HG03066 (cell line): ENCODE results near the gene GFRA1.
"Not testable (repeated sequence)": the region's sequence is repeated elsewhere in the genome, so short reads cannot be mapped to it uniquely, and the experiment has no call there.

ENCODE experiments used
- ATAC-seq: cut with Tn5 transposase; IDR thresholded peaks from one replicate; pipeline ENCODE4 v1.9.1; 2021; ENCODE audit warnings: low read depth; ENCODE audit not compliant: unreplicated experiment

GFRA1 gene

DNA sequence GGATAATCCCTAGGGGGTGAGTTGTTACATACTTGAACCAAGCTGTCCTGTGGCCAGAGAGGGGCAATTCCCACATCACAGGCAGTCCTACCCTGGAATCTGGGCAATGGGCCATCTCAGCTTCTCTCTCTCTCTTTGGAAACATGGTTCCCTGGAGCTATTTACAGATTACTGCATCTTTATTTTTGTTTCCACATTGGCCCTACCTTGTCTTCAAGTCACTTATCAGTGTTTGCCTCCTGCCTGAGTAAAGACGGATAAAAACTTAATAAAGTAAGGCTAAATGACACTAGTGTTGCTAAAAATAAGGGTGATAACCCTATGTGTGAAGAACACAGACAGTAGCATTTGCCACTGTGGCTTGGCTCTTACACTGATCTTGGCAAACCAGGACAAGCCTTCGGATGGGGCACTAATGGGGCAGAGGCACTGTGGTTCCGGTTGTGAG, 228.2 kb downstream of the GFRA1 start:
- ATAC-seq = no peak

DNA sequence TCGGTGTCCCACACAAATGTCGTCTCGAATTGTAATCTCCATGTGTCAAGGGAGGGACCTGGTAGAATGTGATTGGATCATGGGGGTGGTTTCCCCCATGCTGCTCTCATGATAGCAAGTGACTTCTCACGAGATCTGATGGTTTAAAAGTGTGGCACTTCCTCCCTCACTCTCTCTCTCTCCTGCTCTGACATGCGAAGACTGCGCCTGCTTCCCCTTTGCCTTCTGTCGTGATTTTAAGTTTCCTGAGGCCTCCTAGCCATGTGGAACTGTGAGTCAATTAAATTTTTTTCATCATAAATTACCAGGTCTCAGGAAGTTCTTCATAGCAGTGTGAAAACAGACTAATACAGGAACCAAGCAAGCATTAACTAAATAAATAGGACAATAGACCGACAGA, 229.1 kb downstream of the GFRA1 start:
- no peak for ATAC-seq

DNA sequence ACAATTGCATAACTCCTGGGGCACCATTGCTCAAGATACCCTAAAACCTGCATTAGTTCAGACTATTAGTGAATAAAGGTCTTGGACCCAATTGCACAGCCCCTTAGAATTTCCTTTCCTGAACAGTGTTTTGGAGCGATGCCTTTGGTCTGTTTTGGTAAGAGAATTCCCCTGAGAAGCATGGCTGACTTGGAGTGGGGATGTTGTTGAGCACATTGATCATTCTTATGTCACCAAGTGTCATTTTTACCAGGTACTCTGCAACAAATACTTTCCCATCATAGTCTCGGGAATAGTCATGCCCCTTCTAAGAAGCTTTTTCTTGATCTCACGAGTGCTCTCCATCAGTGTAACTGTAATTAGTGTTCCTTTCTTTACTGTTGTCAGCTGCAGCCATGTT, 229.7 kb downstream of the GFRA1 start:
- no peak for ATAC-seq

DNA sequence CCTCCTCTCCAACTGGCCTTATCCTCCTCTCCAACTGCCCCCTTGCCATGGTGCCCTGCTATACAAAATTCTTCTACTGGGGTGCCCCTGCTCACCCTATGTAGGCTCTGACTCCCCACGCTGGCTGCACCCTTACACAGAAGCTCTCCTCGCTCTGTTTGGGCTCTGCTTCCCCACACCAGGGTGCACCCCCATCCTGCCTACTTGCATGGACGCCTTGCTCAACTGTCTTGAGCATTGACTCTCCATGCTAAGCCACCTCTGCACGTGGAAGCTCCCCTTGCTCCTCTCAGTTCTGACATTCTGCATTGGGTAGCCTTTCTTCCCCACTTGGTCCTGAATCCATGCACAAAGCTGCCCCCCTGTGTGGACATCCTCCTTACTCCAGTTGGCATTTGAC, 231.1 kb downstream of the GFRA1 start:
- ATAC-seq = no peak

DNA sequence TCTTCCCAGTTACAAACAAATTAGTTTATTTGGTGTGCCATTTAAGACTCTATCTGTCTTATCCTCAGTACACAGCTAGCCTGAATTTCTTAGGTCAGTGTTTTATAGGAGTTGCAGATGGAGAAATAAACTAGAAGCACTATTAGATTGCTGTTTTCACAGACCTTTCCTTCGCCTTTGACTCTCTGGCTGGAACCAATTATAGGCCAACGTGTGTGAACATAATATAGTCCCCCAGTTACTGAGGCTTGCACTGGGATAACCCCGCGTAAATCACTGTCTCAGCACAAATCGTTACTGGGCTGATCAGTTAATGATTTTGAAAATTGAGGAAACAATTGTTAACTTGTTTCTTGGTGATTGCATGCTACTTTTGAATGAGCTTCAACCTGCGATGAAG, 233.4 kb downstream of the GFRA1 start:
- ATAC-seq = no peak

DNA sequence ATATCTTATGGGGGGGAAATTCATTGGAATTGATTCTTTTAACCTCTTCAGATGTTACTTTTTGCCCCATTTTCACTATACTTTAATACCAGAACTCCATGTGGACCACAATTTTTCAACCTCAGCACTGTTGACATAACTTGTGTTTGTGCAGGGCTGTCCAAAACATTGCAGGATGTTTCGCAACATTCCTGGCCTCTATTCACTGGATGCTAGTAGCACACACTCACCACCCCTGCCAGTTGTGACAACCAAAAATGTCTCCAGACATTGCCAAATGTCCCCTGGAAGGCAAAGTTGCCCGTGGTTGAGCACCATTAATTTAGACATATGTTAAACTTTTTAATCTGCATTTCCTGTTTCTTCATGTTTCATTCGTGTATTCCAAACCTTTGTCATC, 234.7 kb downstream of the GFRA1 start:
- ATAC-seq = no peak

DNA sequence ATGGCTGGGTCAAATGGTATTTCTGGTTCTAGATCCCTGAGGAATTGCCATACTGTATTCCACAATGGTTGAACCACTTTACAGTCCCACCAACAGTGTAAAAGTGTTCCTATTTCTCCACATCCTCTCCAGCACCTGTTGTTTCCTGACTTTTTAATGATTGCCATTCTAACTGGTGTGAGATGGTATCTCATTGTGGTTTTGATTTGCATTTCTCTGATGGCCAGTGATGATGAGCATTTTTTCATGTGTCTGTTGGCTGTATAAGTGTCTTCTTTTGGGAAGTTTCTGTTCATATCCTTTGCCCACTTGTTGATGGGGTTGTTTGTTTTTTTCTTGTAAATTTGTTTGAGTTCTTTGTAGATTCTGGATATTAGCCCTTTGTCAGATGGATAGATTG, 237.6 kb downstream of the GFRA1 start:
- ATAC-seq = not testable (repeated sequence)

DNA sequence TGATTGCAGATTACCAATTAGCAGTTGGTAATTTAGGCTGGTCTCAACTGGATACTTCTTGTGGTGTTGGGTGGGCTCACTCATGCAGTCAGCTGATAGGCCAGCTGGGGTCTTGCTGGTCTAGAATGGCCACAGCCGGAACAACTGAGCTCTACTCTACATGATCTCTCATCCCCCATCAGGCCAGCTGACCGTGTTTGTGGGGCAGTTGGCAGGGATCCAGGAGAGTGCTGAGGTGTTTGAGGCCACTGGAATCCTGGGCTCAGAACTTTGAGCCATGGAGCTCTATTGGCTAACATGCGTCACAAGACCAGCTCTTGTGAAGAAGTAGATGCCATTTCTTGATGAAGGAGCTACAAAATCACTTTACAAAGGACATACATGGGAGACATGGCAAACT, 242.4 kb downstream of the GFRA1 start:
- no peak for ATAC-seq

DNA sequence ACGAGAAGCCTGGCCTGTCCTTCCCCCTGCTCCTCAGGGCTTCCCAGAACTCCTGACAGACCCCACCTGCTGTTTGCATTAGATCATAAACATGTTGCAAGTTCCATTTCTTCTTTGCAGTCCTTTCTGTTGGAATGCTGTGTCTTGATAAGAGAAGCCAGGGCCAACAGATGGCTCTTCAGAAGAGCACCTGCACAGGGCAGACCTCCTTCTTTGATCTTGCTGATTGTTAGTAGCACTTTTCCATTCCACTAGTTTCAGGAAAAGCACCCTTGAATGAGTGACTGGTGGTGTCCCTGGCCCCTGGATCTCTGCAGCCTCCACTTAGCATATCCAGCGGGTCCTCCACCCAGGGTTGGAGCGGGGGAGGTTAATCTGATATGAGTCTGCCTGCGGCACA, 243.2 kb downstream of the GFRA1 start:
- ATAC-seq = no peak

DNA sequence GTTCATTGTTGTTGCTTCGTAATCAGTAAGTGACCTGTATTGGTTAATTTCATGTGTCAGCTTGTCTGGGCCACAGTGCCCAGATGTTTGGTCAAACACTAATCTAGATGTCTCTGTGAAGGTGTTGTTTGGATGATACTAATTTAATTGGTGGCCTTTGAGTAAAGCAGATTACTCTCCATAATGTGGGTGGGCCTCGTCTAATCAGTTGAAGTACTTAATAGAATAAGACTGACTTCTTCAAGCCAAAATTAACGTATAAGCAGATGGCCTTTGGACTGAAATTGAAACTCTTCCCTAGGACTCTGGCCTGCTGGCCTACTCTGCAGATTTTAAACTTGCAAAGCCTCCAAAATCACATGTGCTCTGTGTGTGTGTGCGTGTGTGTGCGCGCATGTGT, 245.7 kb downstream of the GFRA1 start:
- no peak for ATAC-seq

DNA sequence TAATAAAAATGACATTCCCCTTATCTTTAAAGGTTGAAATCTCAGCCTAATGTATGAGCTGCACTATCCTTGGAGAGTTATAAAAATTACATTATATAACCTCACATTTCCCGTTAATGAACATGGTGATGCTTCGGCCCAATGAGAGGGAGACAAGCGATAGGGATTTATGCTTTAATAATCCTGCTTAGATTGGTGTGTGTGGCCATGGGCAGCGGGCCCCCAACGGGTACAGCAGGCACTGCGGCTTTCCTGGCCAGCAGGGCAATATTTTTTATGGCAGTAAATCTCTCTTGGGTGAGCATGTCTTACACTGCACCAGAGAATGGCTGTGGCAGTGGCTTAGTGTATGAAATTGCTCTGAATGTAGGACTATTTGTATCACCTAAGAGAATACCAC, 246.3 kb downstream of the GFRA1 start:
- no peak for ATAC-seq

DNA sequence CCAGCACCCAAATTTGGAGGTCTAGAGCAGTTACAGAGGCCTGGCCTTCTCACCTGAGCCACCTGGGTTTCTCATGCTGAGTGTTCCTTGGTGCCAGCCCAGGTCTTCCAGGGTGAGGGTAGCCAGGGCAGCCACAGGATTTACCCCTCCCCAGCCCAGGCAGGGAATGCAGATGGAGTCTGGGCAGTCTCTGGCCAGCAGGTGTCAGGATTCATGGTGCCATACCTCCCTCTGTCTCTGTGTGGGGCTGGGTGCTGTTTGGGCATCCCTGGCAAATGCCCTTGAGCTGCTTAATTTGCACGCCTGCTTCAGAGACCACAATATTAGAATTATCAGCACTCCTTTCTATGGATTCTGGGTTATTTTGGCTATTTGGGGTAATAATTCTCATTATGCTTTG, 246.7 kb downstream of the GFRA1 start:
- no peak for ATAC-seq

DNA sequence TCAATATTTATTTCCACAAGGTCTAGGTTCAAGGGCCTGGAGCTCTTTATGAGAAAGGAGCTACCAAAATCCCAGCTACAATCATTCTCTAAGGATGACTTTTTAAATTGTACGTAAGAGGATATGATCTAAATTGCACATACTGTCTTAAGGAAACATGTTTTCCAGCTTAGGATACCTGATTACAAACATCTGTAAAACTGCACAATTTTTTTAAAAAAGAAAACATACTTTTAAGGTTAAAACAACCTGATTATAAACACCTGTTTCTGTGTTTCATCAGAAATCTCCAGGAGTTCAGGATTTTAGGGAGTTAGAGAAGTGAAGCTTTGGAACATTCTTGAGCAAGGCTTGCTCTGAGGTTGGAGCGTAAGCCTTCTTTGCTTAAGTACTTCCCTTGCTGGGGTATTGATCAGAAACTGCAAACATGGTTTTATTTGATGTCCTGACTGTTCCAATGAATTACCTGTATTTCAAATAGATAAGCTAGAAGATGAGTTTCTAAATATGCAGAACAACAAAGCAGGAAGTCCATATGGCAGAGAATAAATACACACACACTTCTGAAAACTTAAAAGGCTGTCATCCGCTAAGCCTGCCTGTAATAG, 248.6 kb downstream of the GFRA1 start:
- ATAC-seq = no peak

DNA sequence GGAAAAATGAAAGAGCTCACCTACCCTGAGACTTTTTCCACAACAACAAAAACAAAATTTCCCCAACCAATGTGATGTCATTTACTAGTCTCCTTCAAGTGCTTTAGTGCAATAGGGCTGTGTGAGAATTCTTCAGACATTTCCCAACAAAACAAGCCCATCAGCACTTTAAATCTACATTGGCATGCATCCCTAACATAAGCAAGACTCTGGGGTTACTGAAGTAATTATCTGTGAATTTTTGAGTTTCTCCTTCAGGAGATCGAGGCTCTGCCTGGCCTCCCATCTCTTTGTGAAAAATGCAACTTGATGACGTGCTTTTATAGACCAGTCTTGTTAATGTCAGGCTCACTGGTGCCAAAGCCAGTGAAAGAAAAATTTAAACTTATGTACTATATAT, 255.6 kb downstream of the GFRA1 start:
- ATAC-seq = no peak

DNA sequence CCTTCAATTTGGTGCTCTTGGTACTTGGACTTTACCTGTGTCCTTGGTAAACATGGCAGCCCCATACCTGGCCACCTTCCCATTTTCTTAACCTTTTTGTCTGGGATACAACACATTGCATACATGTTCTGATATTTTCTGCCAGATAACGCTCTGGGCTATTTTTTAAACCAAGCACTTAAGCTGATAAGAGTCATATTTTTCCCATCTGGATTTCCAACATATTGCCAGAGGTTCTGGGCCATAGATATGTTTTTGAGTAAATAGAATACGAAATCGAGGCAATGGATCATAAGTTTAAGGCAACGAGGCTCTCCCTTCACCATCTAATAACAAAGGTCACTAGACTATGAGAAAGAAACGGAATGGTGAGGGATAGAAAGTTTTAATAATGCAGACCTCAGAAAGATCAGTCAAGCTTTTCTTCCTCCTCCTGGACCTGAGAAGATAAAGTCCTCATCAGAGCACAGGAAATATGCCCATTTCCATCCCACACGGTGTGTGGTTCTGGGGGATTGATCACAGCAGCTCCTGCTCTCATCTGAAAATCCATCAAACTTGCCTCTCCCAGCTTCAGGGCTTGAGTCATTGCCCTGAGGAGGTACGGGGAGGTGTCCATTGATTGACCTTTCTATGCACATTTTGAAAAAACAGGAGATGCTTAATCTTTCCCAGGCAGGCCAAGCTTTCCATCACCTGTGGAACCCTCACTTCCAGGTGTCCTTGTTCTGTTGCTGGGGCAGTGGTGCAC, 257.2 kb downstream of the GFRA1 start:
- ATAC-seq = no peak

DNA sequence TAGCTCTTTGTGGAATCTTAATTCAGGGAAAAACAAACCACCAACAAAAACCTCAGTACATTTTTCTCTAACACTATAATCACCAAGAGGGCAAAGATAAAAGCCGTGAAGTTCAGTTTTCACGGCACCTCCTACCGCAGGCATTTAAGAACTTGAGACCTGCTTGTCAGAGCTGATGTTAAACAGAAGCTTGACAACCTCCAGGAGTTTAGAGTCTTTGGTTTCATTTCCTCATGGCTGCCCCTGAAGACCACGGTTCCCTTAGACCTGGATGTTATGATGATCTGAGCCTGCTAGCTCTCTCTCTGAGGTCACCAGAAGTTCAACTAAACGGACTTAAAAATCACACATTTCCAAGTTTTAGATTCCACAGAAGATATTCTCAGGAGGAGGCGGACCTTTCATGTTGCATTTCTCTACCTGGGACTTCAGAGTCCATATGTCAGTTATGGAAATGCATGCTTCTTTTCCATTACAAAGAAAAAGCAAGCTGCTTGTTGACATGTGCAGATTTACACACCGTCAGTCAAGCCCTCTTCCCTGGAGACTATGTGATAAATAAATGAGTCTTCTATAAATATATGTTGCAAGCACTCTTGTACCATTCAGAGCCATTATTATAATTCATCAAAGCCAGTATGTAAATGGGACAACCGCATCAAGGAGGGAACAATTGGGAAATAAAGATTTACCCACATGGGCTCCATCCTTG, 258.0 kb downstream of the GFRA1 start:
- no peak for ATAC-seq

DNA sequence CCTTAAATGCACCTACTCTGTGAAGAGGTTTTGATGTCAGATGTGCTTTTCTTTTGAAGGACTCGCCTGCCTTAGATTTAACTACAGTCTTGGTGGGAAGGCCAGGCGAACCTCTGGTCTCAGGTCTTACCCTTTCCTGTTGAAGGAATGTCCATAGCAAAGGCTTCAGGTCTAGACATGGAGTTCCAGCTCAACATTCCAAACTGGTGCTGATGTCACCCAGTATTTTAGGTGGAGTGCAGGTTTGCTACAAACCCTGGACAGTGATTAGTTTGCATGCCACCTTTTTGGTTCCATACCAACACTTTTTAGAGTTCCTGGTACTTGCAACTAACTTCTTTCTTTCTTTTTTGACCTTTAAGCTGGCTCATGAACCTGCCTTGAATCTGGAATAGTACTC, 258.7 kb downstream of the GFRA1 start:
- ATAC-seq = no peak

DNA sequence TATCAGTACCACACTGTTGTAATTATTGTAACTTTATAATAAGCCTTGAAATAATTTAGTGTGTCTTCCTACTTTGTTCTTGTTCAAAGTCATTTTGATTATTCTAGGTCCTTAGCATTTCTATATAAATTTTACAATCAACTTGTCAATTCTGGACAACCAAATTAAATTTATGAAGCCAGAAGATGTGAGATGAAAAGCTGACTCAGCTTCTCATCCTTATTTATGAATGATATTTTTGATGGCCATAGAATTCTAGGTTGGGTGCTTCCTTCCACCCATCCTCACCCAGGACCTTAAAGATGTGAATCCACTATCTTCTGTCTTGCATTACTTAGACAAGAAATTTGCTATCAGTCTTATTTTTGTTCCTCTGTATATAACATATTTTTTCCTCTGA, 261.1 kb downstream of the GFRA1 start:
- ATAC-seq = no peak

DNA sequence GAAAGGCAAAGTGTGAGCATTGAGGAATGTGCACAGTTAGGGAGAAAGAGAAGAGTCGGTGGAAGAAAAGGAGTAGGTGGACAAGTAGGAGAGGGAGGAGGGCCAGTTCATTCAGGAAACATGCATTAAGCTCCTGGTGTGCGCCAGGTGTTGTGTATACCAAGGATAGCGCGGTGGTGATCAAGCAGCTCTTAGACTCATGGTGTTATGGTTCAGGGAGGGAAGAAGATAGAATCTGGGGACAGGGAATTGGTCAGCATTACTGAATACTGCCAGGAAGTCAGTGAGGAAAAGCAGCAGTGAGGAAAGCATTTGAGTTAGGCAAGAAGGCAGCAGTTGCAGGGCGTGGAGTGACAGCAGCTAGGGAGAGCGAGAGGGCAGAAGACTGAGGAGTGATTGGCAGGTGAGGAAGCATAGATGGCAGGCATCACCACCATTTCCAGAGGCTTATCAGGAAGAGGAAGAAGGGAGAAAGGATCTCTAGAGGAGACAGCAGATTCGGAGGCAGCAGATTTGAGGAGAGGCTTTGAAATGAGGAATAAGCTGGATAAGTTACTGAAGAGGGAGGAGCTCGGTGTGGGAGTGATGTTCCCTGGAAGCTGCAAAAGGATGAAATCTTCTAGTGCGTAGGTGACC, 265.6 kb downstream of the GFRA1 start:
- no peak for ATAC-seq
